H1 (cell line): ENCODE results near the gene OR13C3.

Source experiments
- GABPA ChIP-seq: IDR thresholded peaks from 2 replicates; pipeline ENCODE4 v1.6.1; 2011; ENCODE audit warnings: mild to moderate bottlenecking, low read length, moderate library complexity, borderline replicate concordance; ENCODE audit not compliant: insufficient read depth
- JUND ChIP-seq: IDR thresholded peaks from 2 replicates; pipeline ENCODE4 v1.6.1; 2011; ENCODE audit warnings: mild to moderate bottlenecking, improper control_type of control experiment, low read length

DNA sequence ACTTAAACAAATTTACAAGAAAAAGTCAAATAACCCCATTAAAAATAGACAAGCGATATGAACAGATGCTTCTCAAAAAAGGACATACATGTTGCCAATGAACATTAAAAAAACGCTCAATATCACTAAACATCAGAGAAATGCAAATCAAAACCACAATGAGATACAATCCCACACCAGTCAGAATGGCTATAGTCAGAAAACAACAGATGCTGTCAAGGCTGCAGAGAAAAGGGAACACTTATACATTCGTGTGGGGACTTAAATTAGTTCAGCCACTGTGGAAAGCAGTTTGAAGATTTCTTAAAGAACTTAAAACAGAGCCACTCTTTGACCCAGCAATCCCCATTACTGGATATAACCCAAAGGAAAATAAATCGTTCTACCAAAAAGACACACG is 21.8 kb downstream of the OR13C3 start:
- TF ChIP-seq GABPA, result no peak
- TF ChIP-seq JUND, result no peak
